HepG2 (cell line): ENCODE measurements around the gene RASL12. TPM values are rescaled to one million over a fixed set of nuclear protein-coding genes. Genes with fewer than 3 reads are reported as not detected.

Source experiments
- ATAC-seq: fragments of 200-7000 bp; cut with Tn5 transposase; 3 replicates; pipeline ENCODE4 v1.9.1; 2020; ENCODE audit warnings: mild to moderate bottlenecking, moderate library complexity
- BruUV-seq: library from RNA; stranded (reverse); fragments of 400-500 nt; replicated peaks from 2 replicates; lab custom pipeline; 2021; lab: Mats Ljungman, UMichigan
- CTCF ChIA-PET: fragments of 300-600 bp; formaldehyde crosslinking; extraction: SDS; loops from one replicate; lab custom pipeline; 2021; ENCODE audit warnings: low total read pairs, inconsistent platforms, low intra/inter-chr PET ratio; lab: Yijun Ruan, JAX
- POLR2A ChIA-PET: fragments of 350-600 bp; sonication (Branson Sonifier 250); formaldehyde crosslinking; loops from one replicate; lab custom pipeline; 2020; ENCODE audit warnings: antibody characterized with exemption, inconsistent platforms; lab: Yijun Ruan, JAX
- DNase-seq: peaks from one replicate; pipeline ENCODE4 v3.0.0-alpha.2; 2015; ENCODE audit warnings: low spot score
- FAIRE-seq: peaks from 3 replicates; lab custom pipeline; 2011; peaks lifted over from hg19 to GRCh38; lab: Jason Lieb, UNC
- H2AFZ ChIP-seq: one replicate; pipeline ENCODE4 v1.6.1; 2011; ENCODE audit warnings: low read length, inconsistent platforms
- H3K27ac ChIP-seq: fragments of 300-600 bp; 3 replicates; pipeline ENCODE4 v1.8.0; 2011; ENCODE audit warnings: mixed run types, mild to moderate bottlenecking, mixed read lengths, low read length, inconsistent platforms; ENCODE audit not compliant: insufficient read depth; ENCODE audit errors: extremely low read length
- H3K27me3 ChIP-seq, 2 experiments: fragments of 200-600 bp in 1 of 2; 2 replicates in 1 of 2; 3 replicates in 1 of 2; pipeline versions ENCODE4 v1.6.0 to v1.8.0; 2011; ENCODE audit warnings: low read length in 2 of 2, mild to moderate bottlenecking in 2 of 2, moderate library complexity in 2 of 2, inconsistent platforms in 1 of 2; ENCODE audit not compliant: insufficient read depth in 2 of 2, control insufficient read depth in 1 of 2
- H3K36me3 ChIP-seq, 2 experiments: fragments of 200-600 bp in 1 of 2; replicated peaks in 1 of 2; 2 replicates in 1 of 2; 3 replicates in 1 of 2; pipeline versions ENCODE4 v1.5.1 to v1.8.0; 2011; ENCODE audit warnings: low read length in 2 of 2, inconsistent platforms in 1 of 2; ENCODE audit not compliant: insufficient read depth in 2 of 2, control insufficient read depth in 1 of 2
- H3K4me1 ChIP-seq: 2 replicates; pipeline ENCODE4 v1.5.1; 2012; ENCODE audit warnings: low read length, inconsistent platforms; ENCODE audit not compliant: insufficient read depth
- H3K4me2 ChIP-seq: 2 replicates; pipeline ENCODE4 v1.6.0; 2011; ENCODE audit warnings: low read depth, low read length, inconsistent platforms
- H3K4me3 ChIP-seq, 3 experiments: fragments of 200-600 bp in 1 of 3; sonication (generic), shearing (Covaris generic) in 1 of 3; replicated peaks in 1 of 3; 2 replicates each; pipeline ENCODE4 v1.5.1; 2011 to 2016; ENCODE audit warnings: low read length in 3 of 3, inconsistent platforms in 2 of 3, low read depth in 2 of 3, mild to moderate bottlenecking in 2 of 3, control low read depth in 1 of 3, mixed read lengths in 1 of 3; ENCODE audit not compliant: insufficient read depth in 1 of 3
- H3K79me2 ChIP-seq: one replicate; pipeline ENCODE4 v1.6.1; 2011; ENCODE audit warnings: low read length, inconsistent platforms; ENCODE audit not compliant: insufficient read depth
- H3K9ac ChIP-seq: 2 replicates; pipeline ENCODE4 v1.6.0; 2011; ENCODE audit warnings: mild to moderate bottlenecking, low read depth, low read length, inconsistent platforms; ENCODE audit not compliant: insufficient read depth
- H3K9me3 ChIP-seq: 2 replicates; pipeline ENCODE4 v1.5.1; 2012; ENCODE audit warnings: mild to moderate bottlenecking, low read length
- H4K20me1 ChIP-seq: 2 replicates; pipeline ENCODE4 v1.6.0; 2011; ENCODE audit warnings: inconsistent platforms, mild to moderate bottlenecking, low read length, moderate library complexity; ENCODE audit not compliant: insufficient read depth
- ADNP ChIP-seq: sonication (generic); formaldehyde crosslinking; IDR thresholded peaks from 2 replicates; pipeline ENCODE4 v1.4.0; 2020; ENCODE audit warnings: missing genetic modification reagents
- AKAP8 ChIP-seq: sonication (generic); formaldehyde crosslinking; IDR thresholded peaks from 2 replicates; pipeline ENCODE4 v1.5.1; 2020; ENCODE audit warnings: mild to moderate bottlenecking, missing genetic modification reagents
- CBFB ChIP-seq: sonication (generic); formaldehyde crosslinking; IDR thresholded peaks from 2 replicates; pipeline ENCODE4 v1.4.0; 2020; ENCODE audit warnings: missing genetic modification reagents
- JDP2 ChIP-seq: sonication (generic); formaldehyde crosslinking; IDR thresholded peaks from 2 replicates; pipeline ENCODE4 v1.8.1; 2022; ENCODE audit warnings: missing genetic modification reagents, borderline replicate concordance
- MEF2D ChIP-seq: sonication (generic); formaldehyde crosslinking; IDR thresholded peaks from 2 replicates; pipeline ENCODE4 v1.5.1; 2020; ENCODE audit warnings: mild to moderate bottlenecking, missing genetic modification reagents
- PPARG ChIP-seq: conservative IDR thresholded peaks from 2 replicates; pipeline ENCODE4 v1.6.1; 2016; ENCODE audit warnings: missing biosample characterization, missing genetic modification reagents
- YEATS4 ChIP-seq: sonication (generic); formaldehyde crosslinking; IDR thresholded peaks from 2 replicates; pipeline ENCODE4 v1.4.0; 2020; ENCODE audit warnings: missing genetic modification reagents, borderline replicate concordance
- ZBTB38 ChIP-seq: sonication (generic); formaldehyde crosslinking; IDR thresholded peaks from 2 replicates; pipeline ENCODE4 v1.5.1; 2020; ENCODE audit warnings: mild to moderate bottlenecking, missing genetic modification reagents
- ZFP1 ChIP-seq: IDR thresholded peaks from 2 replicates; pipeline ENCODE4 v1.6.1; 2016
- ZNF674 ChIP-seq: sonication (generic); formaldehyde crosslinking; IDR thresholded peaks from 2 replicates; pipeline ENCODE4 v1.5.0; 2020; ENCODE audit warnings: low read depth, mild to moderate bottlenecking, missing genetic modification reagents
- ZNF720 ChIP-seq: sonication (generic); formaldehyde crosslinking; IDR thresholded peaks from 2 replicates; pipeline ENCODE4 v1.4.0; 2020; ENCODE audit warnings: missing genetic modification reagents
- WGBS: methylation state at CpG from one replicate; pipeline ENCODE4 v1.1.6; 2017; ENCODE audit warnings: low lambda C conversion rate; 5-methylcytosine and 5-hydroxymethylcytosine counted together
- in situ Hi-C: cut with HindIII; loops from 2 replicates; pipeline ENCODE4 v1.10.0; 2017; ENCODE audit warnings: low pct_unique_long_range_greater_than_20kb; ENCODE audit not compliant: extremely low pct_ligation_motif_present
- intact Hi-C: fragments of 100-400 bp; cut with micrococcal nuclease; formaldehyde crosslinking; loops from one replicate; pipeline ENCODE4 v1.10.0; 2022; ENCODE audit not compliant: unreplicated experiment
- polyA plus RNA-seq, 8 experiments: library from polyadenylated mRNA; depleted of rRNA in 3 of 8; stranded (reverse) in 7 of 8; unstranded in 1 of 8; fragments of >200 nt; fragmentation: Illumina TruSeq in 4 of 8; extraction: Trizol in 4 of 8; gene quantifications; 2 replicates each; pipeline versions ENCODE4 v1.2.1 to v1.2.3, GENCODE V29; 2011 to 2016; ENCODE audit warnings: low read depth in 4 of 8, missing spikeins in 1 of 8, mixed read lengths in 1 of 8; ENCODE audit not compliant: insufficient read depth in 1 of 8
- total RNA-seq, 5 experiments: library from RNA; depleted of rRNA; stranded (reverse); fragments of >200 nt; fragmentation: Illumina TruSeq; extraction: Trizol; gene quantifications; 2 replicates each; pipeline ENCODE4 v1.2.3, GENCODE V29; 2016; ENCODE audit warnings: low read depth in 1 of 5
- TF ChIP-seq, protein P1 (sequence below): sonication (generic); formaldehyde crosslinking; IDR thresholded peaks from 2 replicates; pipeline ENCODE4 v1.4.0; 2020; ENCODE audit warnings: missing genetic modification reagents, borderline replicate concordance
- TF ChIP-seq, protein P2 (sequence below): sonication (generic); formaldehyde crosslinking; IDR thresholded peaks from 2 replicates; pipeline ENCODE4 v1.4.0; 2020; ENCODE audit warnings: mild to moderate bottlenecking, missing genetic modification reagents
- TF ChIP-seq, protein P3 (sequence below): IDR thresholded peaks from 2 replicates; pipeline ENCODE4 v1.6.1; 2018; ENCODE audit warnings: missing genetic modification reagents, mild to moderate bottlenecking, missing compliant biosample characterization
- TF ChIP-seq, protein P4 (sequence below): sonication (generic); formaldehyde crosslinking; IDR thresholded peaks from 2 replicates; pipeline ENCODE4 v1.4.0; 2020; ENCODE audit warnings: mild to moderate bottlenecking, missing genetic modification reagents

The RASL12 gene
- total and polyA plus RNA-seq, 2 of the 13 experiments (the other 11 are each of a cell fraction or from before 2014, with no cell fraction given), result 0.16 to 0.55 TPM

DNA sequence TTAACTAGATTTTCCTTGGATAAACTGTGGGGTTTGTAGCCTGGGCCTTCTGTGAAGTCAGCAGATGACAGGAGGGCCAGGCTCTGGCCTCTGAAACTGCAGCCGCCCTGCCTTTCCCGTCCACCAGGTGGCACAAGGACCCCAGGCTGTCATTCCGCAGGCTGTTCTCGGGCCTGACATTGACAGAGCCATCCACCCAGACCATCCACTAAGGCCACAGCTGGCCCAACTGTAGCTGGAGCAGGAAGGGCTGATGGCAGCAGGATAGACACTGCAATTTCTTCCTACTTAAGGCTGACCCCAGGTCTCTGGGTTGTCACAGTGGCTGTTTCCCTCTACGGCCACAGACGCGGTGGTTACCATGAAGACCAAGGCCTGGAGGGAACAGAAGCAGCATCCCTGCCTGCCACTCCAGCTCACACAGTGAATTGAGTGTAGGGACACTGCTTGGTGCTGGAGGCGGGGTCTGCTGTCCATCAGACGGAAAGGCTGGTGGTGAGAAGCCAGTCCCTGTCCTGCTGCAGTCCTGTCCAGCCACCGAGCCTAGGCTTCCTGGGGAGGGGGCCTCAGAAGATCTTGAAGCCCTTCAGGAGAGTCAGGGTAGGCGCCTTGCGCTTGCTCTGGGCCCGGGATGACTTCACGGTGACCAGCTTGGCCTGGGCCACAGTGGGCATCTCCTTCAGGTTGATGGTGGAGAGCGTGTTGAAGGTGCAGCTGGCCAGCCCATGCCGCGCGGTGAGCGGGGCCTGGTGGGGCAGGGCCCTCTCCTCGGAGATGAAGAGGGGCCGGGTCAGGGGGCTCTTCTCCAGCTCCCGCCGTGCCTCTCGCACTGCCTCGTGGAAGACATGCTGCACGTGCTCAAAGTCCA lies 13.2 kb downstream of the RASL12 start:
- ChIA-PET POLR2A (interaction anchor here (0.9 to 4.5 kb wide), 7 partner anchors 9 to 250 kb away, joined by 3 to 27 read pairs (median 5); partner anchors contain the start of genes RNU5B-1 and SLC51B), CTCF (interaction anchor here (1.5 to 5.0 kb wide), 5 partner anchors 21 to 47 kb away, joined by 3 to 54 read pairs (median 29); partner anchors contain the start of gene MTFMT)
- BruUV-seq, result no TSS peak
- Histone ChIP-seq H3K4me1 (peaks cover 70% of the 10 kb centered on the region), H3K27me3 (no peaks in the 10 kb centered on the region), H4K20me1 (no peaks in the 10 kb centered on the region), H3K27ac (no peak overlapping the region), H3K4me3 (no peak overlapping the region), H2AFZ (no peak overlapping the region), H3K79me2 (no peaks in the 10 kb centered on the region), H3K9ac (no peak overlapping the region), H3K9me3 (no peaks in the 10 kb centered on the region), H3K4me2 (no peak overlapping the region), H3K36me3 (no peaks in the 10 kb centered on the region)
- in situ Hi-C loops (loop anchor here (5.0 kb wide), 1 partner anchor 33 kb away; no protein-coding TSS in a partner anchor), intact Hi-C loops (loop anchor here (1.0 to 10.0 kb wide), 6 partner anchors 9 to 240 kb away; partner anchors contain the start of genes RNU5A-1 and SLC51B)
- DNase-seq, result peak; percentile 64
- FAIRE-seq, result peak; percentile 66
- WGBS, result 13% methylated on average over 3 of the region's 26 CpGs
- peak; percentile 75 for ATAC-seq
- TF ChIP-seq, protein P1, sequence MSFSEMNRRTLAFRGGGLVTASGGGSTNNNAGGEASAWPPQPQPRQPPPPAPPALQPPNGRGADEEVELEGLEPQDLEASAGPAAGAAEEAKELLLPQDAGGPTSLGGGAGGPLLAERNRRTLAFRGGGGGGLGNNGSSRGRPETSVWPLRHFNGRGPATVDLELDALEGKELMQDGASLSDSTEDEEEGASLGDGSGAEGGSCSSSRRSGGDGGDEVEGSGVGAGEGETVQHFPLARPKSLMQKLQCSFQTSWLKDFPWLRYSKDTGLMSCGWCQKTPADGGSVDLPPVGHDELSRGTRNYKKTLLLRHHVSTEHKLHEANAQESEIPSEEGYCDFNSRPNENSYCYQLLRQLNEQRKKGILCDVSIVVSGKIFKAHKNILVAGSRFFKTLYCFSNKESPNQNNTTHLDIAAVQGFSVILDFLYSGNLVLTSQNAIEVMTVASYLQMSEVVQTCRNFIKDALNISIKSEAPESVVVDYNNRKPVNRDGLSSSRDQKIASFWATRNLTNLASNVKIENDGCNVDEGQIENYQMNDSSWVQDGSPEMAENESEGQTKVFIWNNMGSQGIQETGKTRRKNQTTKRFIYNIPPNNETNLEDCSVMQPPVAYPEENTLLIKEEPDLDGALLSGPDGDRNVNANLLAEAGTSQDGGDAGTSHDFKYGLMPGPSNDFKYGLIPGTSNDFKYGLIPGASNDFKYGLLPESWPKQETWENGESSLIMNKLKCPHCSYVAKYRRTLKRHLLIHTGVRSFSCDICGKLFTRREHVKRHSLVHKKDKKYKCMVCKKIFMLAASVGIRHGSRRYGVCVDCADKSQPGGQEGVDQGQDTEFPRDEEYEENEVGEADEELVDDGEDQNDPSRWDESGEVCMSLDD (CRISPR knock-in tag), result no peak
- TF ChIP-seq PPARG (CRISPR knock-in tag) (0 out of 2 replicates have a peak, but pooled peaks have one; percentile 19), AKAP8 (CRISPR knock-in tag) (no peak), ZNF674 (no peak), JDP2 (CRISPR knock-in tag) (no peak), ZBTB38 (CRISPR knock-in tag) (0 out of 2 replicates have a peak, but pooled peaks have one; percentile 21), ZNF720 (CRISPR knock-in tag) (no peak), MEF2D (CRISPR knock-in tag) (no peak), YEATS4 (no peak), CBFB (no peak), ADNP (CRISPR knock-in tag) (no peak), ZFP1 (CRISPR knock-in tag) (no peak)
- TF ChIP-seq, protein P2, sequence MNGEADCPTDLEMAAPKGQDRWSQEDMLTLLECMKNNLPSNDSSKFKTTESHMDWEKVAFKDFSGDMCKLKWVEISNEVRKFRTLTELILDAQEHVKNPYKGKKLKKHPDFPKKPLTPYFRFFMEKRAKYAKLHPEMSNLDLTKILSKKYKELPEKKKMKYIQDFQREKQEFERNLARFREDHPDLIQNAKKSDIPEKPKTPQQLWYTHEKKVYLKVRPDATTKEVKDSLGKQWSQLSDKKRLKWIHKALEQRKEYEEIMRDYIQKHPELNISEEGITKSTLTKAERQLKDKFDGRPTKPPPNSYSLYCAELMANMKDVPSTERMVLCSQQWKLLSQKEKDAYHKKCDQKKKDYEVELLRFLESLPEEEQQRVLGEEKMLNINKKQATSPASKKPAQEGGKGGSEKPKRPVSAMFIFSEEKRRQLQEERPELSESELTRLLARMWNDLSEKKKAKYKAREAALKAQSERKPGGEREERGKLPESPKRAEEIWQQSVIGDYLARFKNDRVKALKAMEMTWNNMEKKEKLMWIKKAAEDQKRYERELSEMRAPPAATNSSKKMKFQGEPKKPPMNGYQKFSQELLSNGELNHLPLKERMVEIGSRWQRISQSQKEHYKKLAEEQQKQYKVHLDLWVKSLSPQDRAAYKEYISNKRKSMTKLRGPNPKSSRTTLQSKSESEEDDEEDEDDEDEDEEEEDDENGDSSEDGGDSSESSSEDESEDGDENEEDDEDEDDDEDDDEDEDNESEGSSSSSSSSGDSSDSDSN (CRISPR knock-in tag), result no peak
- TF ChIP-seq, protein P3, sequence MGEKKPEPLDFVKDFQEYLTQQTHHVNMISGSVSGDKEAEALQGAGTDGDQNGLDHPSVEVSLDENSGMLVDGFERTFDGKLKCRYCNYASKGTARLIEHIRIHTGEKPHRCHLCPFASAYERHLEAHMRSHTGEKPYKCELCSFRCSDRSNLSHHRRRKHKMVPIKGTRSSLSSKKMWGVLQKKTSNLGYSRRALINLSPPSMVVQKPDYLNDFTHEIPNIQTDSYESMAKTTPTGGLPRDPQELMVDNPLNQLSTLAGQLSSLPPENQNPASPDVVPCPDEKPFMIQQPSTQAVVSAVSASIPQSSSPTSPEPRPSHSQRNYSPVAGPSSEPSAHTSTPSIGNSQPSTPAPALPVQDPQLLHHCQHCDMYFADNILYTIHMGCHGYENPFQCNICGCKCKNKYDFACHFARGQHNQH, result no peak
- TF ChIP-seq, protein P4, sequence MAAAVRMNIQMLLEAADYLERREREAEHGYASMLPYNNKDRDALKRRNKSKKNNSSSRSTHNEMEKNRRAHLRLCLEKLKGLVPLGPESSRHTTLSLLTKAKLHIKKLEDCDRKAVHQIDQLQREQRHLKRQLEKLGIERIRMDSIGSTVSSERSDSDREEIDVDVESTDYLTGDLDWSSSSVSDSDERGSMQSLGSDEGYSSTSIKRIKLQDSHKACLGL (CRISPR knock-in tag), result no peak
